Measurements from ENCODE around the gene EPOP. TPM values are rescaled to one million over a fixed set of nuclear protein-coding genes. Genes with fewer than 3 reads are reported as not detected.

EPOP gene
- total and polyA plus RNA-seq, 2 of the 13 experiments (the other 11 are each of a cell fraction or from before 2014, with no cell fraction given), result 14.7 to 37.8 TPM

DNA sequence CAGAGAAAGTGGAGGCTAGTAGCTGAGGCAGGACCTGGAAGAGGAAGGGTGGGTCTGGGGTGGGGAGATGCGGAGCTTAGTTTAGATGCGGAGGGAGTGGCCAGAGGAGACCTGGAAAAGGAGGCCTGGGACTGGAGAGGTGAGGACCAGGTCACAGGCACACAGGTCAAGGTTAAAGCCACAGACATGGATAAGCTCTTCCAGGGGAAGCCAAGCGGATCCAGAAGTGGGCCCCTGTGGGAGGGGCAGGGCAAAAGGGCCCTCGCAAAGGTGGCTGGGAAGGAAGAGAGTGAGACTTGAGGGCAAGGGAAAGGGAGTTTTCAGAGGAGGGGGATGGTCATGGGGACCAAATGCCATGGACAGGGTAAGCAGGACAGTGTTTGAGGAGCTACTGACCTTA is 16.4 kb upstream of the EPOP start (continued):
- TF ChIP-seq ZNF619 (CRISPR knock-in tag; IDR thresholded peaks at IDR 0.05), result no peak
- TF ChIP-seq, protein P1, sequence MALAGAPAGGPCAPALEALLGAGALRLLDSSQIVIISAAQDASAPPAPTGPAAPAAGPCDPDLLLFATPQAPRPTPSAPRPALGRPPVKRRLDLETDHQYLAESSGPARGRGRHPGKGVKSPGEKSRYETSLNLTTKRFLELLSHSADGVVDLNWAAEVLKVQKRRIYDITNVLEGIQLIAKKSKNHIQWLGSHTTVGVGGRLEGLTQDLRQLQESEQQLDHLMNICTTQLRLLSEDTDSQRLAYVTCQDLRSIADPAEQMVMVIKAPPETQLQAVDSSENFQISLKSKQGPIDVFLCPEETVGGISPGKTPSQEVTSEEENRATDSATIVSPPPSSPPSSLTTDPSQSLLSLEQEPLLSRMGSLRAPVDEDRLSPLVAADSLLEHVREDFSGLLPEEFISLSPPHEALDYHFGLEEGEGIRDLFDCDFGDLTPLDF (CRISPR knock-in tag; IDR thresholded peaks at IDR 0.05), result no peak
- TF ChIP-seq DNMT1 (CRISPR knock-in tag; IDR thresholded peaks at IDR 0.05), result no peak
- no peak for TF ChIP-seq ZNF256 (CRISPR knock-in tag; conservative IDR thresholded peaks at IDR 0.05)
- TF ChIP-seq GPBP1L1 (CRISPR knock-in tag; IDR thresholded peaks at IDR 0.05), result no peak
- TF ChIP-seq, protein P2, sequence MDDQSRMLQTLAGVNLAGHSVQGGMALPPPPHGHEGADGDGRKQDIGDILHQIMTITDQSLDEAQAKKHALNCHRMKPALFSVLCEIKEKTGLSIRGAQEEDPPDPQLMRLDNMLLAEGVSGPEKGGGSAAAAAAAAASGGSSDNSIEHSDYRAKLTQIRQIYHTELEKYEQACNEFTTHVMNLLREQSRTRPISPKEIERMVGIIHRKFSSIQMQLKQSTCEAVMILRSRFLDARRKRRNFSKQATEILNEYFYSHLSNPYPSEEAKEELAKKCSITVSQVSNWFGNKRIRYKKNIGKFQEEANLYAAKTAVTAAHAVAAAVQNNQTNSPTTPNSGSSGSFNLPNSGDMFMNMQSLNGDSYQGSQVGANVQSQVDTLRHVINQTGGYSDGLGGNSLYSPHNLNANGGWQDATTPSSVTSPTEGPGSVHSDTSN (CRISPR knock-in tag; IDR thresholded peaks at IDR 0.05; ENCODE audit: borderline replicate concordance), result no peak
- no peak for TF ChIP-seq BRF2 (CRISPR knock-in tag; IDR thresholded peaks at IDR 0.05)
- TF ChIP-seq CREM (IDR thresholded peaks at IDR 0.05), result peak; percentile 39; the same call in 1 of the 2 replicates
- no peak for TF ChIP-seq CREM (CRISPR knock-in tag; IDR thresholded peaks at IDR 0.05)
- TF ChIP-seq ZNF496 (CRISPR knock-in tag; IDR thresholded peaks at IDR 0.05; ENCODE audit: insufficient replicate concordance), result no peak
- TF ChIP-seq ZNF570 (CRISPR knock-in tag; IDR thresholded peaks at IDR 0.05; ENCODE audit: borderline replicate concordance), result no peak
- peak; percentile 82 for TF ChIP-seq PATZ1 (CRISPR knock-in tag; IDR thresholded peaks at IDR 0.05)
- TF ChIP-seq STAT5B (CRISPR knock-in tag; IDR thresholded peaks at IDR 0.05), result no peak
- no peak for TF ChIP-seq SIN3B (IDR thresholded peaks at IDR 0.05; ENCODE audit: low read length)
- no peak for TF ChIP-seq ZNF780A (CRISPR knock-in tag; IDR thresholded peaks at IDR 0.05)
- no peak for TF ChIP-seq RELA (CRISPR knock-in tag; IDR thresholded peaks at IDR 0.05)
- no peak for TF ChIP-seq PRDM4 (CRISPR knock-in tag; IDR thresholded peaks at IDR 0.05; ENCODE audit: borderline replicate concordance)
- TF ChIP-seq RBAK (CRISPR knock-in tag; IDR thresholded peaks at IDR 0.05), result no peak
- TF ChIP-seq ZNF317 (CRISPR knock-in tag; IDR thresholded peaks at IDR 0.05), result no peak
- TF ChIP-seq EP300 (IDR thresholded peaks at IDR 0.05; ENCODE audit: low read depth in 2 of 2, low read length in 2 of 2), result peak in 1 of 2 experiments; percentile 62; a peak in 1 of 4 replicates
- no peak for TF ChIP-seq EP300 (CRISPR knock-in tag; IDR thresholded peaks at IDR 0.05; ENCODE audit: borderline replicate concordance)
- no peak for TF ChIP-seq ZNF441 (CRISPR knock-in tag; IDR thresholded peaks at IDR 0.05; ENCODE audit: borderline replicate concordance)
- no peak for TF ChIP-seq ZSCAN12 (CRISPR knock-in tag; IDR thresholded peaks at IDR 0.05)
